OCI-LY7 (cell line): ENCODE results near the gene WNT2. TPM values are rescaled to one million over a fixed set of nuclear protein-coding genes. Genes with fewer than 3 reads are reported as not detected.

ENCODE experiments used
- BruUV-seq: library from RNA; stranded (reverse); fragments of 400-500 nt; replicated peaks from 2 replicates; lab custom pipeline; 2021; lab: Mats Ljungman, UMichigan
- CTCF ChIA-PET: fragments of 300-600 bp; sonication (Branson Sonifier 250); formaldehyde crosslinking; loops from one replicate; lab custom pipeline; 2022; ENCODE audit warnings: antibody characterized with exemption; ENCODE audit not compliant: unreplicated experiment; lab: Charles Lee
- POLR2A ChIA-PET: fragments of 300-600 bp; sonication (Branson Sonifier 250); formaldehyde crosslinking; loops from one replicate; lab custom pipeline; 2022; ENCODE audit warnings: antibody characterized with exemption; lab: Charles Lee
- DNase-seq: peaks from one replicate; pipeline ENCODE4 v3.0.0-alpha.2; 2015; ENCODE audit warnings: low spot score
- H2AFZ ChIP-seq: fragments of 200-600 bp; sonication (generic), shearing (Covaris generic); 2 replicates; pipeline ENCODE4 v1.6.1; 2014; ENCODE audit warnings: mild to moderate bottlenecking, antibody characterized with exemption, low read length, moderate library complexity
- H3K27ac ChIP-seq: fragments of 200-600 bp; sonication (generic); 2 replicates; pipeline ENCODE4 v1.5.1; 2014; ENCODE audit warnings: mixed run types, low read depth, mild to moderate bottlenecking, moderate library complexity, low read length, inconsistent platforms; ENCODE audit not compliant: poor library complexity, severe bottlenecking
- H3K36me3 ChIP-seq: fragments of 200-600 bp; sonication (generic); 2 replicates; pipeline ENCODE4 v1.6.1; 2014; ENCODE audit warnings: mild to moderate bottlenecking, antibody characterized with exemption, low read length, moderate library complexity, mixed read lengths; ENCODE audit not compliant: insufficient read depth
- H3K4me1 ChIP-seq: fragments of 200-600 bp; sonication (generic); 2 replicates; pipeline ENCODE4 v1.5.1; 2014; ENCODE audit warnings: mild to moderate bottlenecking, low read length; ENCODE audit not compliant: insufficient read depth, poor library complexity, severe bottlenecking
- H3K4me2 ChIP-seq: fragments of 200-600 bp; sonication (generic); 2 replicates; pipeline ENCODE4 v1.6.1; 2014; ENCODE audit warnings: mild to moderate bottlenecking, low read length
- H3K4me3 ChIP-seq: fragments of 200-600 bp; sonication (generic); 2 replicates; pipeline ENCODE4 v1.5.1; 2014; ENCODE audit warnings: mild to moderate bottlenecking, low read depth, low read length; ENCODE audit not compliant: poor library complexity, severe bottlenecking
- H3K79me2 ChIP-seq: fragments of 200-600 bp; sonication (generic); 2 replicates; pipeline ENCODE4 v1.6.1; 2016; ENCODE audit warnings: low read depth, mild to moderate bottlenecking, low read length, moderate library complexity, mixed read lengths; ENCODE audit not compliant: insufficient read depth
- H3K9me2 ChIP-seq: fragments of 200-600 bp; sonication (generic); 2 replicates; pipeline ENCODE4 v1.6.1; 2016; ENCODE audit warnings: mild to moderate bottlenecking, low read length, mixed read lengths; ENCODE audit not compliant: insufficient read depth
- H3K9me3 ChIP-seq: fragments of 200-600 bp; sonication (generic); 2 replicates; pipeline ENCODE4 v1.6.1; 2014; ENCODE audit warnings: mild to moderate bottlenecking, mixed run types, low read length, mixed read lengths
- H4K20me1 ChIP-seq: fragments of 200-600 bp; sonication (generic); 2 replicates; pipeline ENCODE4 v1.6.1; 2014; ENCODE audit warnings: mild to moderate bottlenecking, antibody characterized with exemption, low read length, moderate library complexity, mixed read lengths; ENCODE audit not compliant: insufficient read depth
- EZH2phosphoT487 ChIP-seq: fragments of 200-600 bp; sonication (generic); IDR thresholded peaks from 2 replicates; pipeline ENCODE4 v1.6.1; 2018; ENCODE audit warnings: low read depth, borderline replicate concordance, mild to moderate bottlenecking, mixed run types, antibody characterized with exemption, low read length, moderate library complexity, mixed read lengths
- intact Hi-C: fragments of 100-400 bp; cut with micrococcal nuclease; formaldehyde crosslinking; loops from one replicate; pipeline ENCODE4 v1.10.0; 2022; ENCODE audit not compliant: unreplicated experiment
- total RNA-seq, 2 experiments: library from RNA; depleted of rRNA in 1 of 2; stranded (reverse); fragments of >200 nt in 1 of 2; shearing (Covaris generic) in 1 of 2; gene quantifications; 2 replicates each; pipeline ENCODE4 v1.2.3, GENCODE V29; 2014 to 2022
- TF ChIP-seq, protein P1 (sequence below): fragments of 200-600 bp; sonication (generic); conservative IDR thresholded peaks from 2 replicates; pipeline ENCODE4 v1.5.1; 2014; ENCODE audit warnings: mild to moderate bottlenecking, antibody characterized with exemption, low read length, moderate library complexity, mixed read lengths

WNT2 gene
- total RNA-seq, 2 experiments from 2014 or later = not detected

DNA sequence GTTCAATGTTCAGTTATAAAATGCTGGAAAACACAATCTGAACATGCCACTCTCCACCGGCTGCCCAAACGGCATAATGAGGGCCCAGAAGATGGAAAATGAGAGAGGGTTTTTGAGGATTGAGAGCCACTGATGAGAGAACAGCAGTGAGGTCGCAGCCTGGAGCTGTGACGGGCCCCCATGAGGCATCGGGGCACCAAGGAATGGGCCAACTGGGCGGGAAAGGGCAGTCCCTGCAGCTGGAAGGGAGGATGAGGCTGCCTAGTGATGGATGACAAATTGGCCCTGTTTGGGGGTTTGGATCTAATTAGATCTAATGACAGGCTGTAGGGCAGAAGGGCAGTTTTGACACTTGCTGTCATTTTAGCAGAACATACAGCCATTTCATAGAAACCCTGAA, 39.1 kb downstream of the WNT2 start:
- POLR2A ChIA-PET = no interaction called here
- CTCF ChIA-PET = no interaction called here

DNA sequence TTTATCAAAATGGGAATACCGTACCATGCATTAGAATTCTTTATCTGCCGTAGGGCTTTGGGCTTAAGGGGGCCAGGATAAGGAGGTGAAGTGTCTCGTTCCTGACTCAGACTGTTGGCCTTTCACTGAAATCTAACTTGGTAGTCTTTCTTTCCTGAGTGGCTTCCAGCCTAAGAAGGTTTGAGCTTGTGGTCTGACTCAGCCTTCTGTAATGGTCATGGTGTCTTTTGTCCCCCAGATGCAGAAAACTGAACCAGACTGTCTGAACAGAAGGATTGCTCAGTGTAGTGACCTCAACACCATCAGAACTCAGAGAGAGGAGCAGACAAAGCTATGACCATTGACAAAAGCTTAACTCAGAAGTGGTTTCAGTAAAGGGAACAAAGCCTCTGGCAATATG, 39.5 kb downstream of the WNT2 start:
- no peak overlapping the region for H3K27ac ChIP-seq
- no peaks in the 10 kb centered on the region for H3K9me3 ChIP-seq
- ChIA-PET CTCF (no interaction called here), POLR2A (no interaction called here)
- intact Hi-C loops = no loop called here
- DNase-seq = no peak
- H3K79me2 ChIP-seq = no peaks in the 10 kb centered on the region
- no peak overlapping the region for H3K4me3 ChIP-seq
- BruUV-seq = no TSS peak
- H2AFZ ChIP-seq = no peak overlapping the region
- no peaks in the 10 kb centered on the region for H3K4me1 ChIP-seq
- H3K4me2 ChIP-seq = no peak overlapping the region
- no peaks in the 10 kb centered on the region for H4K20me1 ChIP-seq
- H3K9me2 ChIP-seq = no peaks in the 10 kb centered on the region
- TF ChIP-seq, protein P1, sequence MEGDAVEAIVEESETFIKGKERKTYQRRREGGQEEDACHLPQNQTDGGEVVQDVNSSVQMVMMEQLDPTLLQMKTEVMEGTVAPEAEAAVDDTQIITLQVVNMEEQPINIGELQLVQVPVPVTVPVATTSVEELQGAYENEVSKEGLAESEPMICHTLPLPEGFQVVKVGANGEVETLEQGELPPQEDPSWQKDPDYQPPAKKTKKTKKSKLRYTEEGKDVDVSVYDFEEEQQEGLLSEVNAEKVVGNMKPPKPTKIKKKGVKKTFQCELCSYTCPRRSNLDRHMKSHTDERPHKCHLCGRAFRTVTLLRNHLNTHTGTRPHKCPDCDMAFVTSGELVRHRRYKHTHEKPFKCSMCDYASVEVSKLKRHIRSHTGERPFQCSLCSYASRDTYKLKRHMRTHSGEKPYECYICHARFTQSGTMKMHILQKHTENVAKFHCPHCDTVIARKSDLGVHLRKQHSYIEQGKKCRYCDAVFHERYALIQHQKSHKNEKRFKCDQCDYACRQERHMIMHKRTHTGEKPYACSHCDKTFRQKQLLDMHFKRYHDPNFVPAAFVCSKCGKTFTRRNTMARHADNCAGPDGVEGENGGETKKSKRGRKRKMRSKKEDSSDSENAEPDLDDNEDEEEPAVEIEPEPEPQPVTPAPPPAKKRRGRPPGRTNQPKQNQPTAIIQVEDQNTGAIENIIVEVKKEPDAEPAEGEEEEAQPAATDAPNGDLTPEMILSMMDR = no peak
- no peak for TF ChIP-seq EZH2phosphoT487
- H3K36me3 ChIP-seq = no peaks in the 10 kb centered on the region

More for the DNA sequence above, 39.1 kb downstream of the WNT2 start:
- H3K4me3 ChIP-seq = no peak overlapping the region
- no peak overlapping the region for H3K4me2 ChIP-seq
- no TSS peak for BruUV-seq
- intact Hi-C loops = no loop called here
- no peaks in the 10 kb centered on the region for H3K9me2 ChIP-seq
- H2AFZ ChIP-seq = no peak overlapping the region
- no peak for DNase-seq
- H3K9me3 ChIP-seq = no peaks in the 10 kb centered on the region
- no peaks in the 10 kb centered on the region for H3K79me2 ChIP-seq
- no peak overlapping the region for H3K27ac ChIP-seq
- TF ChIP-seq, protein P1 = no peak
- TF ChIP-seq EZH2phosphoT487 = no peak
- no peaks in the 10 kb centered on the region for H3K36me3 ChIP-seq
- no peaks in the 10 kb centered on the region for H4K20me1 ChIP-seq
- H3K4me1 ChIP-seq = no peaks in the 10 kb centered on the region

DNA sequence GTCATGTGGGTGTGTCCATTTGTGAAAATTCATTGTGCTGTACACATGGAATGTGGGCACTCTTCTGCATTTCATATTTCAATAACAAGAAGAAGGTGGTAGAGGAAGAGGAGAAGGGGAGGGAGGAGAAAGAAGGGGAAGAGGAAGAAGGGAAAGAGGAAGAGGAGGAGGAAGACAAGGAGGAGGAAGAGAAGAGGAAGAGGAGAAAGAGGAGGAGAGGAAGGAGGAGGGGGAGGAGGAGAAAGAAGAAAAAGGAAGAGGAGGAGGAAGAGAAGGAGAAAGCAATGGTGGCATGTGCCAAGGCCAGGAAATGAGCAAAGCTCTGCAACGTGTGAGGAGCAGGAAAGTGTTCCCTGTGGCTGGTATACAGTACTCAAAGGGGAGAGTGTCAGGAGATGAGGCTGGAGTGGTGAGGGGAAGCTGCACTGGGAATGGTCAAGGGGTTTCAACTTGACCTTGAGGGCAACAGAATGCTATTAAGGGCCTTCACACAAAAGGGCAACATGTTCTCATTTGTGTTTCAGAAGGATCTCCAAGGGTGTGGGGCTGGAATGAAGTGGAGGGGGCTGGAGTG, 40.5 kb downstream of the WNT2 start:
- H4K20me1 ChIP-seq = no peaks in the 10 kb centered on the region
- H3K9me3 ChIP-seq = no peaks in the 10 kb centered on the region
- no peaks in the 10 kb centered on the region for H3K4me1 ChIP-seq
- H2AFZ ChIP-seq = no peak overlapping the region
- intact Hi-C loops = no loop called here
- no peak overlapping the region for H3K27ac ChIP-seq
- no peak for DNase-seq
- CTCF ChIA-PET = no interaction called here
- BruUV-seq = no TSS peak
- no peak for TF ChIP-seq EZH2phosphoT487
- TF ChIP-seq, protein P1 = no peak
- H3K4me2 ChIP-seq = no peak overlapping the region
- no peaks in the 10 kb centered on the region for H3K9me2 ChIP-seq
- H3K36me3 ChIP-seq = no peaks in the 10 kb centered on the region
- POLR2A ChIA-PET = no interaction called here
- H3K4me3 ChIP-seq = no peak overlapping the region
- no peaks in the 10 kb centered on the region for H3K79me2 ChIP-seq
